Ovary (tissue), 3 donors: ENCODE results near the gene HIGD1A.

Experiments used
- POLR2A ChIP-seq: fragments of 450-650 bp; IDR thresholded peaks from one replicate; pipeline ENCODE4 v1.6.1; 2017; ENCODE audit warnings: antibody characterized with exemption, mild to moderate bottlenecking, moderate library complexity
- TF ChIP-seq, protein P1 (sequence below), 3 donors: fragments of 450-650 bp in 2 of 3; fragments of 200-600 bp in 1 of 3; IDR thresholded peaks; one replicate each; pipeline versions ENCODE4 v1.5.1 to v1.8.0; 2016 to 2022; ENCODE audit warnings: antibody characterized with exemption in 3 of 3, mild to moderate bottlenecking in 1 of 3
- donor health status: DM: no; HTN: no; CAD: no.

DNA sequence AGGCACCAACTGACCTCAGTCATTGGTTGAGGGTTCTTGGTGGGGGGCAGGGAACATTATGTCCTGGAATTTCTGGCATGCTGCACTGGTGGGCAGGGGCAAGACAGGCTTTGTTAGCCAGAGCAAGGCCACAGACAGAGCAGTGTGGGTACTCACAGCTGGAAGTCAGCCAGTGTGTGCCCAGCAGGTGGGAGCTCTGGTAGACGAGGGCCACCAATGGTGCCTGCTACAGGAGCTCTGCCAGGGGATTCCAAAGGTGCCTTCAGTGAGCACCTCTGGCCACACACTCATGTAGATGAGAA, 40.1 kb upstream of the HIGD1A start:
- TF ChIP-seq, protein P1, sequence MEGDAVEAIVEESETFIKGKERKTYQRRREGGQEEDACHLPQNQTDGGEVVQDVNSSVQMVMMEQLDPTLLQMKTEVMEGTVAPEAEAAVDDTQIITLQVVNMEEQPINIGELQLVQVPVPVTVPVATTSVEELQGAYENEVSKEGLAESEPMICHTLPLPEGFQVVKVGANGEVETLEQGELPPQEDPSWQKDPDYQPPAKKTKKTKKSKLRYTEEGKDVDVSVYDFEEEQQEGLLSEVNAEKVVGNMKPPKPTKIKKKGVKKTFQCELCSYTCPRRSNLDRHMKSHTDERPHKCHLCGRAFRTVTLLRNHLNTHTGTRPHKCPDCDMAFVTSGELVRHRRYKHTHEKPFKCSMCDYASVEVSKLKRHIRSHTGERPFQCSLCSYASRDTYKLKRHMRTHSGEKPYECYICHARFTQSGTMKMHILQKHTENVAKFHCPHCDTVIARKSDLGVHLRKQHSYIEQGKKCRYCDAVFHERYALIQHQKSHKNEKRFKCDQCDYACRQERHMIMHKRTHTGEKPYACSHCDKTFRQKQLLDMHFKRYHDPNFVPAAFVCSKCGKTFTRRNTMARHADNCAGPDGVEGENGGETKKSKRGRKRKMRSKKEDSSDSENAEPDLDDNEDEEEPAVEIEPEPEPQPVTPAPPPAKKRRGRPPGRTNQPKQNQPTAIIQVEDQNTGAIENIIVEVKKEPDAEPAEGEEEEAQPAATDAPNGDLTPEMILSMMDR (IDR thresholded peaks at IDR 0.05), result no peak
- no peak for TF ChIP-seq POLR2A
